ENCODE results near the gene PAX9. TPM values are rescaled to one million over a fixed set of nuclear protein-coding genes. Genes with fewer than 3 reads are reported as not detected.
A peak's percentile ranks its signal among the peaks of the same experiment; 100 is the strongest.

The PAX9 gene
- total RNA-seq, result under 1 TPM in 1 of 2 donors, not detected in 1; 0.23 TPM

- Mint-ChIP-seq H3K27ac (peak within 1 kb of the TSS; percentile 85), H3K36me3 (ENCODE audit: insufficient read depth in 2 of 2) (peaks cover 10 to 21% of the 10 kb centered on the region in 2 donors), H3K9me3 (no peaks in the 10 kb centered on the region), H3K27me3 (ENCODE audit: low read depth) (peaks cover 80% of the 10 kb centered on the region), H3K4me1 (ENCODE audit: low read depth) (peaks cover 52% of the 10 kb centered on the region), H3K4me3 (peak within 1 kb of the TSS; percentile 73 to 78)
- DNase-seq (peak; percentile 65 to 75), ATAC-seq (replicated peaks in 1 of 2) (peak; percentile 92 to 94)
These were observed at the start of gene PAX9 for GRCh38 chr14:36661506-36662257. Gene PAX9, plus strand, starts transcription at chr14:36661860. Its CDS starts 230 bp downstream, at chr14:36662090.

DNA sequence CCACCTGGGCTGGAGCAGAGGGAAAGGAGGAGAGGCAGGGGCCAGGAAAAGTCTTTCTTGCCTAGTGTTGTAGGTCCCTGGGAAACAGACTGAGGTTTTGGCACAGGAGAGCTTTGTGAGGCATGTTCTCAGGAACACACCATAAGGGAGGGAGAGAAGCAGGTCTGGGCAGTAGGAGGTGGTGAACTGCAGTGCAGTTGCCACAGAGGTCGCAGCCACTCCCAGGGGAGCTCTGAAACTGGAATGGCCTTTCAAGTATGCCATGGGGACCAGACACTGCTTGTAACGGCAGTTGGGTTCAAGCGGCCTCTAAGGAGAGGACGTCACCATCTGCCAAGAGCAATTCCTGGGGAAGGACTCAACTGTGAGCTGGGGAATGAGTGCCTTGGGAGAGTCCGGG lies 43.8 kb upstream of the PAX9 start:
- Mint-ChIP-seq H3K4me1 (ENCODE audit: low read depth) (no peaks in the 10 kb centered on the region), H3K4me3 (no peak overlapping the region), H3K27me3 (ENCODE audit: low read depth) (peaks cover under 1% of the 10 kb centered on the region), H3K27ac (no peak overlapping the region), H3K36me3 (ENCODE audit: insufficient read depth in 2 of 2) (no peaks in the 10 kb centered on the region), H3K9me3 (no peaks in the 10 kb centered on the region)
- DNase-seq, result no peak
- no peak for ATAC-seq (replicated peaks in 1 of 2)

DNA sequence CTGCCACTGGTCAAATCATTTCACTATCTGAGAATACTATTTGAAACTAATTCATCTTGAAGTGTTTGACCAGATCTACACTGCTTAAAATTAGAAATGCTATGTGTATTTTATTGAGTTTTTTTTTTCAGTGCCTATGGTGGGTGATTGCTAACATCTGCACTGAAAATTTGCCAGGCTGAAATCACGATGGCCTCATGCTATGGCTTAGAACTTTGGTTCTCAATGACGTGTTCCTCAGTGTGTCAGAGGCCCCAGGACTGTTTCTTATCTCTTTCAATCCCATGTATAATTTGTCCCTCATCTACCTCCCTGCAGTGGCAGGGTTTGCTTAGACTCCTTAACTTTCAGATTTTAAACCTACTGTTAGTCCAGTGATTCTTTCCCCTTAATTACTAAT lies 43.0 kb upstream of the PAX9 start:
- no peaks in the 10 kb centered on the region for H3K36me3 Mint-ChIP-seq (ENCODE audit: insufficient read depth in 2 of 2)
- DNase-seq, result no peak
- no peaks in the 10 kb centered on the region for H3K9me3 Mint-ChIP-seq
- H3K4me1 Mint-ChIP-seq (ENCODE audit: low read depth), result no peaks in the 10 kb centered on the region
- ATAC-seq (replicated peaks in 1 of 2), result no peak
- no peak overlapping the region for H3K27ac Mint-ChIP-seq
- H3K4me3 Mint-ChIP-seq, result no peak overlapping the region
- no peaks in the 10 kb centered on the region for H3K27me3 Mint-ChIP-seq (ENCODE audit: low read depth)

DNA sequence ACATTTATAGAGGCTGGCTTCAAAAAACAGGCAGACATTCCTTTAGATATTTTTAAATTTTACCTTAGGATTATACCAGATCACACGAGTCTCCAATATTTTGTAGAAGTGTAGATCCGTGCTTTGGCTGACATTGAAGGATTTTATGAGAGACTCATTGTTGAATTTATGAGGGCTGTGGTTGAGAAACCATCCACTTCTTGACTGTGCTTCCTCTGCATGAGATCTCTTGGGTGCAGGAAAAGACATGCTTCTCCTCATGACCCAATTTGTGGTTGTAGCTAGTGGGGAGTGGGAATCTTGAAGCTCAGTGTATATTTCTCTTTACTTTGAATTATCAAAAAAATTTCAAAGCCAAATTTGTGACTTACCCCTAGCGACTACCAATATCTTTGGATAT lies 42.5 kb upstream of the PAX9 start:
- Mint-ChIP-seq H3K36me3 (ENCODE audit: insufficient read depth in 2 of 2) (no peaks in the 10 kb centered on the region), H3K9me3 (no peaks in the 10 kb centered on the region), H3K4me1 (ENCODE audit: low read depth) (no peaks in the 10 kb centered on the region), H3K27me3 (ENCODE audit: low read depth) (no peaks in the 10 kb centered on the region), H3K4me3 (no peak overlapping the region), H3K27ac (no peak overlapping the region)
- no peak for ATAC-seq (replicated peaks in 1 of 2)
- no peak for DNase-seq

DNA sequence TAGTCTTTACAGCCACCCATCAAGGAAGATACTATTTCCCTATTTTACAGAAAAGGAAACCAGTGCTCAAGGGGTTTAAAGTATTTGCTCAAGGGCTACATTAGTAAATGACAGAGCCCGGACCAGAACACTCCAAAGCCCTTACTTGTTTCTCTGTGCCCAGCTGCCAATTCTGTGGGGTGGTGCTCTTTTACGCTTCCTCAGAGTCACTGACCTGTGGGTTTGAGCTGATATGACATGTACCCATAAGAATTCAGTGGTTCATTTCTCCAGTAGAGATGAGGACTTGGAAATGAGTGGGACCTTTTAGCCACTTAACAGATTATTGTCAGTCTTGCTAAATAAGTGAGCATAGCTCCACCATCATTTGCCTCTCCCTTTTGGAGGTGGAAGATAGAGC lies 41.8 kb upstream of the PAX9 start:
- H3K4me3 Mint-ChIP-seq, result no peak overlapping the region
- no peak overlapping the region for H3K27ac Mint-ChIP-seq
- no peaks in the 10 kb centered on the region for H3K36me3 Mint-ChIP-seq (ENCODE audit: insufficient read depth in 2 of 2)
- H3K4me1 Mint-ChIP-seq (ENCODE audit: low read depth), result no peaks in the 10 kb centered on the region
- H3K9me3 Mint-ChIP-seq, result no peaks in the 10 kb centered on the region
- no peaks in the 10 kb centered on the region for H3K27me3 Mint-ChIP-seq (ENCODE audit: low read depth)
- DNase-seq (no peak), ATAC-seq (replicated peaks in 1 of 2) (no peak)

- H3K9me3 Mint-ChIP-seq, result no peaks in the 10 kb centered on the region
- H3K27ac Mint-ChIP-seq, result no peak overlapping the region
- DNase-seq (no peak), ATAC-seq (replicated peaks in 1 of 2) (no peak)
- no peak overlapping the region for H3K4me3 Mint-ChIP-seq
- no peaks in the 10 kb centered on the region for H3K4me1 Mint-ChIP-seq (ENCODE audit: low read depth)
- H3K36me3 Mint-ChIP-seq (ENCODE audit: insufficient read depth in 2 of 2), result no peaks in the 10 kb centered on the region
- peaks cover 12% of the 10 kb centered on the region for H3K27me3 Mint-ChIP-seq (ENCODE audit: low read depth)
These were observed 36.6 kb upstream of the PAX9 start for GRCh38 chr14:36625014-36625413.

DNA sequence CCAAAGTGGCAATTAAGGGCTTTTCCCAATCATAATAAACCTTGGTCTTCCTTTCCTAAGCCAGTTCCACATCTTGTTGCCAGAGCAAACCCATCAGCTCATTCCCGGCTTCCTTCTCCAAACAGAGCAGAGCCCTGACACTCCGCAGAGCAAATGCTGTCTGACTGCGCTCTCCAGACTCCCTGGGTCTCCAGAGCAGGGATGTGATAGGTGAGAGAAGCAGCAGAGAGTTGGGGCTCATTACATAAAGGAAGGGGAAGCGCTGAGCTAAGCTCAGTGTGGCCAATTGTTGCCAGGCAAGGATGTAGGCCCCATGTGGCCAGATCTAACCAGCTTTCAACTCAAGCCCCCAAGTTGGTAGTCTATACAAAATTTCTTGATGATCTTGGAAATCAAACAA lies 36.2 kb upstream of the PAX9 start:
- ATAC-seq (replicated peaks in 1 of 2) (no peak), DNase-seq (no peak)
- H3K4me3 Mint-ChIP-seq, result no peak overlapping the region

DNA sequence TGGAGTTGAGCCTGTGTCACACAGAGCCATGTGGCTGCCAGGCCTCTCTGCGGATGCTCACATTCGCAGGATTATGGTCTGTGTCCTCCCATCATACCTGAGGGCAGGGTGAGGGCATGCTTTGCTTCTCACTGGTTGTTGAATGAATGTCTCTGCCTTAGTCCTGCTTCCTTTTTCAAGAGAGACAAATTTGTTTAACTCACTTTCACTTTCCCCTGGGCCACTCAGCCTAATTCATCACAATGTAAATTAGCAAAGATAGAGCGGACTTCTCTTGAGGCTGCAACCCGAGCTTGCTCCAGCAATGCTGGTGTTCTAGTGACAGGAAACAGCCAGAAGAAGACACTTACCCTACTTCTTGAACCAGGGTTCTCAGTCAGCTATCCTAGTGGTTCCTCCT lies 35.5 kb upstream of the PAX9 start:
- peaks cover 12% of the 10 kb centered on the region for H3K27me3 Mint-ChIP-seq (ENCODE audit: low read depth)
- DNase-seq (no peak), ATAC-seq (replicated peaks in 1 of 2) (no peak)
- H3K9me3 Mint-ChIP-seq, result no peaks in the 10 kb centered on the region
- no peak overlapping the region for H3K27ac Mint-ChIP-seq
- H3K4me1 Mint-ChIP-seq (ENCODE audit: low read depth), result no peaks in the 10 kb centered on the region
- no peak overlapping the region for H3K4me3 Mint-ChIP-seq
- H3K36me3 Mint-ChIP-seq (ENCODE audit: insufficient read depth in 2 of 2), result no peaks in the 10 kb centered on the region

More for the DNA sequence above, 36.2 kb upstream of the PAX9 start:
- H3K9me3 Mint-ChIP-seq, result no peaks in the 10 kb centered on the region
- H3K27ac Mint-ChIP-seq, result no peak overlapping the region
- H3K36me3 Mint-ChIP-seq (ENCODE audit: insufficient read depth in 2 of 2), result no peaks in the 10 kb centered on the region
- peaks cover 12% of the 10 kb centered on the region for H3K27me3 Mint-ChIP-seq (ENCODE audit: low read depth)
- H3K4me1 Mint-ChIP-seq (ENCODE audit: low read depth), result no peaks in the 10 kb centered on the region

DNA sequence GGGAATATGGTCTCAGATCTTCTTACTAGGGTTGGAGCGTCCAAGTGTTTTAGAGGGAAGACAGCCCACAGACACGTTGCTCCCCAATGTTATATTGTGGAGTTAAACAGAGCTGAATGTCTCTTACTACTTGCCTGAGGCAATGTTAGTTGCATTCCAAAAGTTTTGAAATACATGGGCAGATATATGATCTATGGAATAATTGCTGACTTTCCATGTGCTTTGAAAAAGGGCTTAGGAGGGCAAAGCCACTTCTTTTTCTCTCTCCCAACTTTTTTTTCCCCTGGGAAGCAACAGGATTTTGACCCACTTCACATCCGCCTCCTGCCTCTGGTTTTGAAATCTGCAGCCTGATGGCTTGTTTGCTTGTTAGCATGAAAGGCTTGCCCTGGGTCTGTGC lies 33.7 kb upstream of the PAX9 start:
- Mint-ChIP-seq H3K36me3 (ENCODE audit: insufficient read depth in 2 of 2) (no peaks in the 10 kb centered on the region), H3K9me3 (no peaks in the 10 kb centered on the region), H3K4me1 (ENCODE audit: low read depth) (no peaks in the 10 kb centered on the region), H3K27ac (no peak overlapping the region), H3K27me3 (ENCODE audit: low read depth) (peaks cover 12% of the 10 kb centered on the region), H3K4me3 (no peak overlapping the region)
- DNase-seq (no peak), ATAC-seq (replicated peaks in 1 of 2) (no peak)

GRCh38 chr14:36633580-36633979 lies 28.1 kb upstream of the PAX9 start:
- H3K27me3 Mint-ChIP-seq (ENCODE audit: low read depth), result peaks cover 3% of the 10 kb centered on the region
- no peak for ATAC-seq (replicated peaks in 1 of 2)

DNA sequence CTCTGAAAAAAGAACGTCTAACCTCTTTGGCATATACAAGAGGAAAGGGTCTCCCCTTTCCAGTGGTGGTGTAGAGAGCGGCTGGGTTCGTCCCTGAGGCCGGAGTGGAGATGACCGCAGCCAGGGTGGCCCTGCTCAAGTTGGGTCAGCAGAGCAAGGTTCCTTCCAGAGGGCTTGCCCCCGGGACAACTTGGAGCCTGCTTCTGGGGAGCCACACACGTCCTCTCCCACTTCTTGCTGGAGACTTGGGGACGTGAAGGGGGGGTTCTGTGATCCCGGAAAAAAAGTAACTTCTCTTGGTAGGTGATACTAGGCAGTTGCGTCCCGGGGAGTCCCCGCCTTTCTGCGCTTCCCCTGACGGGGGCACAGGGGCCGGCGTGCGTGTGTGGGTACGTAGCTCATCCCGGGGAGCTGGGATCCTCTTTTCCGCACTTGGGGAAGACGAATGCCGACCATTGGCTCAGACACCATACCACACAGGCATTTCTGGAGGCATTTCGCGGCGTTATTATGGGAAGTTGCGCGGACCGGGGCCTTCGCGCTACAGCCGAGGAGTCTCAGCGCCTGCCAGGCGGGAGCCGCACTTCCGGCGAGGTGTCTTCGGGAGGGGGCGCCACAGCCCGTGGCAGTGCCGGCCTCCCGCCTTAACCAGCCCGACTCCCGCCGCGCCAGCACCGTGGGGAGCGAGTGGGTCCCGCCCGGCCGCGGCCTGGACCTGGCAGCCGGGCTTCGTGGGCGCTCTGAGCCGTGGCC lies 14.8 kb upstream of the PAX9 start:
- peaks cover 9% of the 10 kb centered on the region for H3K4me1 Mint-ChIP-seq (ENCODE audit: low read depth)
- no peak overlapping the region for H3K27ac Mint-ChIP-seq
- H3K36me3 Mint-ChIP-seq (ENCODE audit: insufficient read depth in 2 of 2), result peaks cover 2% of the 10 kb centered on the region in 2 donors
- DNase-seq, result no peak
- no peak for ATAC-seq (replicated peaks in 1 of 2)
- H3K27me3 Mint-ChIP-seq (ENCODE audit: low read depth), result peaks cover 55% of the 10 kb centered on the region
- H3K9me3 Mint-ChIP-seq, result no peaks in the 10 kb centered on the region
- H3K4me3 Mint-ChIP-seq, result no peak overlapping the region

More at GRCh38 chr14:36633580-36633979, 28.1 kb upstream of the PAX9 start:
- DNase-seq, result no peak
- no peaks in the 10 kb centered on the region for H3K4me1 Mint-ChIP-seq (ENCODE audit: low read depth)
- H3K36me3 Mint-ChIP-seq (ENCODE audit: insufficient read depth in 2 of 2), result no peaks in the 10 kb centered on the region
- no peak overlapping the region for H3K4me3 Mint-ChIP-seq
- H3K27ac Mint-ChIP-seq, result no peak overlapping the region
- no peaks in the 10 kb centered on the region for H3K9me3 Mint-ChIP-seq

GRCh38 chr14:36647417-36647823 lies 14.2 kb upstream of the PAX9 start:
- H3K27ac Mint-ChIP-seq, result no peak overlapping the region
- no peaks in the 10 kb centered on the region for H3K9me3 Mint-ChIP-seq
- ATAC-seq (replicated peaks in 1 of 2) (no peak), DNase-seq (no peak)
- H3K27me3 Mint-ChIP-seq (ENCODE audit: low read depth), result peaks cover 60% of the 10 kb centered on the region
- H3K36me3 Mint-ChIP-seq (ENCODE audit: insufficient read depth in 2 of 2), result peaks cover 2% of the 10 kb centered on the region in 2 donors
- H3K4me3 Mint-ChIP-seq, result no peak overlapping the region
- peaks cover 9% of the 10 kb centered on the region for H3K4me1 Mint-ChIP-seq (ENCODE audit: low read depth)

GRCh38 chr14:36647824-36648753 lies 13.6 kb upstream of the PAX9 start:
- Mint-ChIP-seq H3K36me3 (ENCODE audit: insufficient read depth in 2 of 2) (peaks cover 2% of the 10 kb centered on the region in 2 donors), H3K4me3 (peak overlapping the region in 1 of 2 donors; percentile 19), H3K9me3 (no peaks in the 10 kb centered on the region), H3K27ac (no peak overlapping the region), H3K4me1 (ENCODE audit: low read depth) (peaks cover 9% of the 10 kb centered on the region), H3K27me3 (ENCODE audit: low read depth) (peaks cover 67% of the 10 kb centered on the region)
- DNase-seq (no peak), ATAC-seq (replicated peaks in 1 of 2) (no peak)
